Epithelial cell of alveolus of lung (primary cell): ENCODE data around the gene C12orf56. TPM values are rescaled to one million over a fixed set of nuclear protein-coding genes. Genes with fewer than 3 reads are reported as not detected.

ENCODE experiments used
- total RNA-seq: library from RNA; depleted of rRNA; stranded (reverse); fragments of >200 nt; gene quantifications from 2 replicates; pipeline ENCODE4 v1.2.1, GENCODE V29; 2015

C12orf56 gene
- 0.13 TPM in 1 of 2 replicates, not detected in the other for total RNA-seq

GRCh38 chr12:64390275-64390851 is at the start of gene C12orf56:
C12orf56 (minus strand) TSS chr12:64390758; CDS start chr12:64390565, 193 bp downstream.

GRCh38 chr12:64403707-64404469 is 13.3 kb upstream of the C12orf56 start, which contains the start of gene XPOT:
XPOT (plus strand) TSS chr12:64404392; CDS start chr12:64410036, 5,644 bp downstream.

GRCh38 chr12:64222009-64222765 is 168.4 kb downstream of the C12orf56 start, which contains the start of gene KICS2:
KICS2 (minus strand) TSS chr12:64222296; CDS start chr12:64222237, 59 bp downstream.

Other genes with a start within 250 kb of the C12orf56 start
- 5.1 and 7.4 TPM in 2 replicates for gene KICS2, start 168.5 kb downstream of the C12orf56 start, total RNA-seq
- 43.7 and 84.2 TPM in 2 replicates for gene XPOT, start 13.6 kb upstream of the C12orf56 start, total RNA-seq
- gene TBK1, start 61.4 kb upstream of the C12orf56 start, total RNA-seq, result 12.8 and 21.7 TPM in 2 replicates
- gene RASSF3, start 219.7 kb upstream of the C12orf56 start, total RNA-seq, result 15.3 and 19.1 TPM in 2 replicates